ENCODE data around the gene FOXN3.

DNA sequence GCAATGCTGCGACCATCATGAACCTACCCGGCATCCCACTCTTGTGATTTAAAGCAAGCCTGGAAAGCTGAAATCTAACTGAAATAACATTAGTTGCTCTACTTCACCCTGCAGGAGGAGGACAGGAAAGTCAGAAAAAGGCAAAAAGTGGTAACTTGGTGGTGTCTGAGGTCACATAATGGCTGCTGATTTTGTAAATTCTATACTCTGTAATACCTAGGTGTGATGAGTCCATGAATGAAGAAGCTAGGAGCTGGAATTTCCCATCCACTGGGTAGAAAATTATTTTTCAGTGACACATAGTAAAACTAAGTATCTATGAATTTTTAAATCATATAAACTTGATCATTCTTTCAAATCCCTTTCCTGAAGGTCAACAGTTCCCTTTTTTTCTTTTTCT, 183.8 kb downstream of the FOXN3 start:
- TF ChIP-seq, protein P1, sequence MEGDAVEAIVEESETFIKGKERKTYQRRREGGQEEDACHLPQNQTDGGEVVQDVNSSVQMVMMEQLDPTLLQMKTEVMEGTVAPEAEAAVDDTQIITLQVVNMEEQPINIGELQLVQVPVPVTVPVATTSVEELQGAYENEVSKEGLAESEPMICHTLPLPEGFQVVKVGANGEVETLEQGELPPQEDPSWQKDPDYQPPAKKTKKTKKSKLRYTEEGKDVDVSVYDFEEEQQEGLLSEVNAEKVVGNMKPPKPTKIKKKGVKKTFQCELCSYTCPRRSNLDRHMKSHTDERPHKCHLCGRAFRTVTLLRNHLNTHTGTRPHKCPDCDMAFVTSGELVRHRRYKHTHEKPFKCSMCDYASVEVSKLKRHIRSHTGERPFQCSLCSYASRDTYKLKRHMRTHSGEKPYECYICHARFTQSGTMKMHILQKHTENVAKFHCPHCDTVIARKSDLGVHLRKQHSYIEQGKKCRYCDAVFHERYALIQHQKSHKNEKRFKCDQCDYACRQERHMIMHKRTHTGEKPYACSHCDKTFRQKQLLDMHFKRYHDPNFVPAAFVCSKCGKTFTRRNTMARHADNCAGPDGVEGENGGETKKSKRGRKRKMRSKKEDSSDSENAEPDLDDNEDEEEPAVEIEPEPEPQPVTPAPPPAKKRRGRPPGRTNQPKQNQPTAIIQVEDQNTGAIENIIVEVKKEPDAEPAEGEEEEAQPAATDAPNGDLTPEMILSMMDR (IDR thresholded peaks at IDR 0.05; ENCODE audit: insufficient read depth, low read depth, low read length), result no peak
- TF ChIP-seq EZH2 (IDR thresholded peaks at IDR 0.05; ENCODE audit: insufficient read depth, low read length), result no peak

Measured in astrocyte (in vitro differentiated cells and primary cell).